ENCODE data around the gene TAP1. TPM values are rescaled to one million over a fixed set of nuclear protein-coding genes. Genes with fewer than 3 reads are reported as not detected.
A peak's percentile ranks its signal among the peaks of the same experiment; 100 is the strongest.

Gene TAP1
- polyA plus RNA-seq, 3 donors, result 29.6 to 43.0 (median 34.0) TPM

GRCh38 chr6:32867022-32867477 lies 13.5 kb upstream of the TAP1 start:
- 43 to 71% (median 64%) methylated on average over 3 of the region's 3 CpGs for WGBS, 3 donors
- H3K27ac ChIP-seq (ENCODE audit: low read depth, low read length), result no peak overlapping the region

GRCh38 chr6:32865724-32866443 lies 12.4 kb upstream of the TAP1 start:
- WGBS, 3 donors, result 67 to 72% (median 72%) methylated on average over 10 of the region's 10 CpGs
- no peak overlapping the region for H3K27ac ChIP-seq (ENCODE audit: low read depth, low read length)

GRCh38 chr6:32862725-32863124 lies 9.2 kb upstream of the TAP1 start:
- no peak overlapping the region for H3K27ac ChIP-seq (ENCODE audit: low read depth, low read length)
- 76 to 89% (median 86%) methylated on average over 3 of the region's 3 CpGs for WGBS, 3 donors

- 76 to 82% (median 79%) methylated on average over 1 of the region's 1 CpG for WGBS, 3 donors
Observed at GRCh38 chr6:32860674-32861073, 7.2 kb upstream of the TAP1 start.

GRCh38 chr6:32858194-32858593 lies 4.7 kb upstream of the TAP1 start:
- no peak overlapping the region for H3K27ac ChIP-seq (ENCODE audit: low read depth, low read length)
- 81 to 87% (median 87%) methylated on average over 5 of the region's 5 CpGs for WGBS, 3 donors

More at GRCh38 chr6:32860674-32861073, 7.2 kb upstream of the TAP1 start:
- no peak overlapping the region for H3K27ac ChIP-seq (ENCODE audit: low read depth, low read length)

- WGBS, 3 donors, result 75 to 88% (median 81%) methylated on average over 14 of the region's 14 CpGs
- H3K27ac ChIP-seq (ENCODE audit: low read depth, low read length), result no peak overlapping the region
Observed at GRCh38 chr6:32857156-32857891, 3.8 kb upstream of the TAP1 start.

GRCh38 chr6:32855467-32856174 lies 2.1 kb upstream of the TAP1 start:
- H3K27ac ChIP-seq (ENCODE audit: low read depth, low read length), result no peak overlapping the region
- WGBS, 3 donors, result 81 to 86% (median 84%) methylated on average over 8 of the region's 8 CpGs

GRCh38 chr6:32854376-32855178 lies 1.1 kb upstream of the TAP1 start:
- peak overlapping the region; percentile 19 for H3K27ac ChIP-seq (ENCODE audit: low read depth, low read length)
- 4 to 19% (median 5%) methylated on average over 24 of the region's 24 CpGs for WGBS, 3 donors

GRCh38 chr6:32852844-32853540 lies 512 bp downstream of the TAP1 start:
- 0% methylated on average over 40 to 41 of the region's 41 CpGs for WGBS, 3 donors
- H3K27ac ChIP-seq (ENCODE audit: low read depth, low read length), result peak overlapping the region; percentile 98

- peak overlapping the region; percentile 98 for H3K27ac ChIP-seq (ENCODE audit: low read depth, low read length)
- 45 to 51% (median 45%) methylated on average over 23 of the region's 23 CpGs for WGBS, 3 donors
Observed at GRCh38 chr6:32852018-32852843, 1.3 kb downstream of the TAP1 start.

GRCh38 chr6:32851025-32851424 lies 2.5 kb downstream of the TAP1 start:
- no peak overlapping the region for H3K27ac ChIP-seq (ENCODE audit: low read depth, low read length)
- 83 to 94% (median 89%) methylated on average over 4 of the region's 4 CpGs for WGBS, 3 donors

GRCh38 chr6:32849126-32849525 lies 4.4 kb downstream of the TAP1 start:
- 76 to 80% (median 78%) methylated on average over 6 of the region's 6 CpGs for WGBS, 3 donors
- H3K27ac ChIP-seq (ENCODE audit: low read depth, low read length), result no peak overlapping the region

GRCh38 chr6:32847795-32848194 lies 5.7 kb downstream of the TAP1 start:
- 90 to 91% (median 91%) methylated on average over 8 of the region's 8 CpGs for WGBS, 3 donors
- H3K27ac ChIP-seq (ENCODE audit: low read depth, low read length), result no peak overlapping the region

GRCh38 chr6:32847004-32847403 lies 6.5 kb downstream of the TAP1 start:
- no peak overlapping the region for H3K27ac ChIP-seq (ENCODE audit: low read depth, low read length)
- 88 to 93% (median 93%) methylated on average over 10 of the region's 10 CpGs for WGBS, 3 donors

- no peak overlapping the region for H3K27ac ChIP-seq (ENCODE audit: low read depth, low read length)
- 40 to 74% (median 55%) methylated on average over 10 of the region's 10 CpGs for WGBS, 3 donors
Observed at GRCh38 chr6:32845384-32845884, 8.1 kb downstream of the TAP1 start.

- WGBS, 3 donors, result 12 to 32% (median 19%) methylated on average over 18 to 19 of the region's 19 CpGs
- H3K27ac ChIP-seq (ENCODE audit: low read depth, low read length), result no peak overlapping the region
Observed at GRCh38 chr6:32844839-32845383, 8.6 kb downstream of the TAP1 start.

Data from adipose tissue (tissue), 3 donors.